Dermis lymphatic vessel endothelial cell (primary cell): ENCODE measurements around the gene CSH1. TPM values are rescaled to one million over a fixed set of nuclear protein-coding genes. Genes with fewer than 3 reads are reported as not detected.

ENCODE experiments used
- total RNA-seq: library from RNA; depleted of rRNA; stranded (reverse); fragments of >200 nt; gene quantifications from 2 replicates; pipeline ENCODE4 v1.2.1, GENCODE V29; 2014

The CSH1 gene
- not detected in 2 replicates for total RNA-seq

DNA sequence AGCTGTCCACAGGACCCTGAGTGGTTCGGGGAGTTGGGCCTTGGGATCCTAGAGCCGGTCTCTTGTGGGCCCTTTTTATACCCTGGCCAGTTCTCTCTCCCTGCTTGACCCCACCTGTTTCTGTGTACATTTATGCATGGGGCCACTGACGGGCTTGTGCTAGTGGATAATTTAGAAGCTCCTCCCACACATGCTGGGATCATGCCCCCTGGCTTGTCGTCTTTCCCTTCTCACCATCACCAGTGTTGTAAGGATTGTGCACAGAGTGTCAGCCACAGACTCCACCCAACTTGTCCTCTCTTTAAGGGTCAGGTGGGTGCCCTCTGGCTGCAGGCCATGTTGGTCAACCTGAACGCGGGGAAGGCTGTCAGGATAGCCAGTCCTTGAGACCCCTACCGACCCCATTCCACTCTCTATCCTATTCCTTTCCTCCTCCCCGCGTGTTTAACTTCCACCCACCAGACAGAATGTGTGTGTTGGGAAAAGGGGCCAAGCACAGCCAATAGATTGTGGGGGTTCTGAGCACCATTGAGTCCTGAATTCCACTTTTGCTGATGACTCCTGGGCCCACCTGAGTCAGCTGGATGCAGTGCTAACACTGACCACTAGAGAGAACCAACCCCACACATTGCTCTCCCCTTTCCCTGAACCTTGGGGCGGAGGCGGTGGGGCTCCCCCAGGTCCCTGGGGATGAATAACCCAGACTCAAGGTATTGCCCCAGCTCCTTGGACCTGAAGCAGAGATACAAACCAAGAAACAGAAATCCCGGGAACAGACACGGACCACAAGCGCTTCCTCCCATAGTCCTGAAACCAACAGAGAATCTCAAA is at the start of gene CSH1:
Gene CSH1, minus strand, starts transcription at position 51 of the 831 bp plus-strand sequence. CDS start 63 bp downstream, outside the sequence.

DNA sequence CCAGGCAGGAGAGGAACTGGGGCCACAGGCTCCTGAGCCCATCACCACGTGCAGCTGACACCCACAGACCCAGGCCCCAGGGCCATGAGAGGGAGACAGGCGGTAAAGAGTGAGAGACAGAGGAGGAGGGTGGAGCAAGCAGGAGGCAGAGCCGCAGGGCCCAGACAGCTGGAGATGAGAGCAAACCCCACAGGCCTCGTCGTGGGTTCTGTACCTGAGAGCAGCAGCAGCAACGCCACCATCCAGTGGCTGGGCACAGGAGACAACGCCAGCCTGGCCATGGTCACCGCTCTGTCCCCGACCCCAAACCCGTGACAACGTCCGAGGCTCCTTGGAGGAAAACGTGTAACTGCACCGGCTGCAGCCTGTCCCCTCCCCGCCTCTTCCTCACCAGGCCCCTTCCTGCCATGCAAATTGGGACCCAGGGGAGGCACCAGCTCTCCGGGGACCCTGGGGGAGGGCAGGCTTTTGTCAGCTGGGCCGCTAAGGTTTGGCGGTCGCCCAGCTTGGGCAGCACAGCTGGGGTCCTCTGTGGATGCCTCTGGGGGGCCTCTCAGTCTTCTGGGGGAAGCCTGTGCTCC is 35.7 kb upstream of the CSH1 start, which contains the start of gene CD79B:
Gene CD79B, minus strand, starts transcription at position 351 of the 581 bp plus-strand sequence. Its CDS starts 70 bp downstream, at position 281.

DNA sequence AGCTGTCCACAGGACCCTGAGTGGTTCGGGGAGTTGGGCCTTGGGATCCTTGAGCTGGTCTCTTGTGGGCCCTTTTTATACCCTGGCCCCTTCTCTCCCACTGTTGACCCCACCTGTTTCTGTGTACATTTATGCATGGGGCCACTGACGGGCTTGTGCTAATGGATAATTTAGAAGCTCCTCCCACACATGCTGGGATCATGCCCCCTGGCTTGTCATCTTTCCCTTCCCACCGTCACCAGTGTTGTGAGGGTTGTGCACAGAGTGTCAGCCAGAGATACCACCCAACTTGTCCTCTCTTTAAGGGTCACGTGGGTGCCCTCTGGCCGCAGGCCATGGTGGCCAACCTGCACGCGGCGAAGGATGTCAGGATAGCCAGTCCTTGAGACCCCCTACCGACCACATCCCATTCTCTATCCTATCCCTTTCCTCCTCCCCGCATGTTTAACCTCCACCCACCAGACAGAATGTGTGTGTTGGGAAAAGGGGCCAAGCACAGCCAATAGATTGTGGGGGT is 22.5 kb upstream of the CSH1 start, which contains the start of gene GH1:
Gene GH1, minus strand, starts transcription at position 51 of the 517 bp plus-strand sequence. CDS start 63 bp downstream, outside the sequence.

DNA sequence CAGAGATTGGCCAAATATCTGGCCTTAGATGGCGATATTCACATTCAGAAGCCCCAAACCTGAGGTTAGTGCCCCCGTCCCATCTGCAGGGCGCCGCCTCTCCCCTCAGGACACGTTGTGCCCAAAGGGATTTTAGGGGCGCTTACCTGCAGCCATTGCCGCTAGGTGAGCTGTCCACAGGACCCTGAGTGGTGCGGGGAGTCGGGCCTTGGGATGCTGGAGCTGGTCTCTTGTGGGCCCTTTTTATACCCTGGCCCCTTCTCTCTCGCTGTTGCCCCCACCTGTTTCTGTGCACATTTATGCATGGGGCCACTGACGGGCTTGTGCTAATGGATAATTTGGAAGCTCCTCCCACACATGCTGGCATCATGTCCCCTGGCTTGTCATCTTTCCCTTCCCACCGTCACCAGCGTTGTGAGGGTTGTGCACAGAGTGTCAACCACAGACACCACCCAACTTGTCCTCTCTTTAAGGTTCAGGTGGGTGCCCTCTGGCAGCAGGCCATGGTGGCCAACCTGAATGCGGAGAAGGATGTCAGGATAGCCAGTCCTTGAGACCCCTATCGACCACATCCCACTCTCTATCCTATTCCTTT is 14.8 kb upstream of the CSH1 start, which contains the start of gene CSHL1:
Gene CSHL1, minus strand, starts transcription at position 218 of the 595 bp plus-strand sequence. Its CDS starts 62 bp downstream, at position 156.

DNA sequence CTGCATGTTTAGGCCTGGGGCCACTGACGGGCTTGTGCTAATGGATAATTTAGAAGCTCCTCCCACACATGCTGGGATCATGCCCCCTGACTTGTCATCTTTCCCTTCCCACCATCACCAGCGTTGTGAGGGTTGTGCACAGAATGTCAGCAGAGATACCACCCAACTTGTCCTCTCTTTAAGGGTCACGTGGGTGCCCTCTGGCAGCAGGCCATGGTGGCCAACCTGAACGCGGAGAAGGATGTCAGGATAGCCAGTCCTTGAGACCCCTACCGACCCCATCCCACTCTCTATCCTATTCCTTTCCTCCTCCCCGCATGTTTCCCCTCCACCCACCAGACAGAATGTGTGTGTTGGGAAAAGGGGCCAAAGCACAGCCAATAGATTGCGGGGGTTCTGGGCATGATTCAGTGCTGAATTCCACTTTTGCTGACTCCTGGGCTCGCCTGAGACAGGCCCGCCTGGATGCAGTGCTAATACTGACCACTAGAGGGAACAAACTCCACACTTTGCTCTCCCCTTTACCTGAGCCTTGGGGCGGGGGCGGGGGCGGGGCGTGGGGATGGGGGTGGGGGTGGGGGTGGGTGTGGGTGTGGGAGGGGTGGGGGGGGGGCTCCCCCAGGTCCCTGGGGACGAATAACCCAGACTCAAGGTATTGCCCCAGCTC is 14.3 kb downstream of the CSH1 start, which contains the start of gene GH2:
Gene GH2, minus strand, starts transcription at position 10 of the 667 bp plus-strand sequence. CDS start 143 bp downstream, outside the sequence.

DNA sequence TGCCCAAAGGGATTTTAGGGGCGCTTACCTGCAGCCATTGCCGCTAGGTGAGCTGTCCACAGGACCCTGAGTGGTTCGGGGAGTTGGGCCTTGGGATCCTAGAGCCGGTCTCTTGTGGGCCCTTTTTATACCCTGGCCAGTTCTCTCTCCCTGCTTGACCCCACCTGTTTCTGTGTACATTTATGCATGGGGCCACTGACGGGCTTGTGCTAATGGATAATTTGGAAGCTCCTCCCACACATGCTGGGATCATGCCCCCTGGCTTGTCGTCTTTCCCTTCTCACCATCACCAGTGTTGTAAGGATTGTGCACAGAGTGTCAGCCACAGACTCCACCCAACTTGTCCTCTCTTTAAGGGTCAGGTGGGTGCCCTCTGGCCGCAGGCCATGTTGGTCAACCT is 22.8 kb downstream of the CSH1 start, which contains the start of gene CSH2:
Gene CSH2, minus strand, starts transcription at position 101 of the 400 bp plus-strand sequence. Its CDS starts 63 bp downstream, at position 38.

Other genes starting within 250 kb of the CSH1 start
- 19.3 and 28.1 TPM in 2 replicates for gene LIMD2, start 196.4 kb downstream of the CSH1 start, total RNA-seq
- gene STRADA, start 154.8 kb downstream of the CSH1 start, total RNA-seq, result 22.4 and 26.8 TPM in 2 replicates
- gene CCDC47, start 123.0 kb downstream of the CSH1 start, total RNA-seq, result 116 and 130 TPM in 2 replicates
- gene DDX42, start 122.4 kb downstream of the CSH1 start, total RNA-seq, result 56.3 and 57.5 TPM in 2 replicates
- gene PSMC5, start 69.1 kb downstream of the CSH1 start, total RNA-seq, result 78.1 and 83.1 TPM in 2 replicates
- 54.8 and 59.6 TPM in 2 replicates for gene FTSJ3, start 68.9 kb downstream of the CSH1 start, total RNA-seq
- 46.7 and 60.8 TPM in 2 replicates for gene SMARCD2, start 53.9 kb downstream of the CSH1 start, total RNA-seq
- gene CSH2, start 22.9 kb downstream of the CSH1 start, total RNA-seq, result not detected in 2 replicates
- gene GH2, start 14.6 kb downstream of the CSH1 start, total RNA-seq, result not detected in 2 replicates
- not detected in 2 replicates for gene CSHL1, start 14.7 kb upstream of the CSH1 start, total RNA-seq
- not detected in 2 replicates for gene GH1, start 22.3 kb upstream of the CSH1 start, total RNA-seq
- gene CD79B, start 35.8 kb upstream of the CSH1 start, total RNA-seq, result 0.22 and 0.43 TPM in 2 replicates
- under 0.01 TPM in 2 replicates for gene SCN4A, start 76.3 kb upstream of the CSH1 start, total RNA-seq
- gene PRR29, start 101.8 kb upstream of the CSH1 start, total RNA-seq, result 0.54 and 0.60 TPM in 2 replicates
- 99.0 and 162 TPM in 2 replicates for gene ICAM2, start 124.1 kb upstream of the CSH1 start, total RNA-seq
- gene ERN1, start 233.6 kb upstream of the CSH1 start, total RNA-seq, result 13.5 and 14.5 TPM in 2 replicates